Mesodermal cell (in vitro differentiated cells): ENCODE measurements around the gene CACNG5.
"Not testable (repeated sequence)": the region's sequence is repeated elsewhere in the genome, so short reads cannot be mapped to it uniquely, and the experiment has no call there.

Experiments
- H3K27ac ChIP-seq: 2 replicates; pipeline ENCODE4 v1.7.0; 2013; ENCODE audit warnings: mild to moderate bottlenecking, low read depth, low read length, moderate library complexity; ENCODE audit not compliant: severe bottlenecking
- H3K36me3 ChIP-seq: 2 replicates; pipeline ENCODE4 v1.7.1; 2013; ENCODE audit warnings: mild to moderate bottlenecking, low read length, moderate library complexity; ENCODE audit not compliant: control insufficient read depth, insufficient read depth
- H3K4me1 ChIP-seq: one replicate; pipeline ENCODE4 v1.7.1; 2013; ENCODE audit warnings: mild to moderate bottlenecking, low read length; ENCODE audit not compliant: insufficient read depth, control insufficient read depth, poor library complexity, severe bottlenecking
- H3K4me3 ChIP-seq: 2 replicates; pipeline ENCODE4 v1.7.0; 2013; ENCODE audit warnings: low read length, control low read depth, mild to moderate bottlenecking; ENCODE audit not compliant: insufficient read depth, poor library complexity, severe bottlenecking; ENCODE audit errors: extremely low read depth
- H3K9me3 ChIP-seq: 2 replicates; pipeline ENCODE4 v1.7.1; 2013; ENCODE audit warnings: mild to moderate bottlenecking, low read length, moderate library complexity; ENCODE audit not compliant: control insufficient read depth
- WGBS, 2 experiments: methylation state at CpG; one replicate each; pipeline ENCODE4 v1.1.5; 2013; ENCODE audit warnings: missing lambda C conversion rate in 2 of 2; ENCODE audit not compliant: insufficient coverage in 2 of 2; 5-methylcytosine and 5-hydroxymethylcytosine counted together

Gene CACNG5

GRCh38 chr17:66884931-66885330 is 50.0 kb downstream of the CACNG5 start:
- no peak overlapping the region for H3K27ac ChIP-seq
- H3K4me3 ChIP-seq, result no peak overlapping the region
- no peaks in the 10 kb centered on the region for H3K9me3 ChIP-seq
- no peaks in the 10 kb centered on the region for H3K36me3 ChIP-seq
- WGBS, 2 experiments, result 96 to 97% methylated on average over 14 to 15 of the region's 16 CpGs
- no peaks in the 10 kb centered on the region for H3K4me1 ChIP-seq

GRCh38 chr17:66885417-66885816 is 50.5 kb downstream of the CACNG5 start:
- Histone ChIP-seq H3K4me1 (no peaks in the 10 kb centered on the region), H3K4me3 (no peak overlapping the region), H3K36me3 (no peaks in the 10 kb centered on the region), H3K9me3 (no peaks in the 10 kb centered on the region), H3K27ac (no peak overlapping the region)
- WGBS, 2 experiments, result 84 to 88% methylated on average over 2 to 4 of the region's 4 CpGs

- no peaks in the 10 kb centered on the region for H3K36me3 ChIP-seq
- no peak overlapping the region for H3K27ac ChIP-seq
- 91 to 94% methylated on average over 5 to 6 of the region's 7 CpGs for WGBS, 2 experiments
- H3K4me1 ChIP-seq, result no peaks in the 10 kb centered on the region
- no peak overlapping the region for H3K4me3 ChIP-seq
- H3K9me3 ChIP-seq, result no peaks in the 10 kb centered on the region
Observed at GRCh38 chr17:66889480-66890230, 54.7 kb downstream of the CACNG5 start.

GRCh38 chr17:66892246-66892645 is 57.3 kb downstream of the CACNG5 start:
- no peak overlapping the region for H3K4me3 ChIP-seq
- H3K27ac ChIP-seq, result no peak overlapping the region
- no peaks in the 10 kb centered on the region for H3K36me3 ChIP-seq
- H3K4me1 ChIP-seq, result no peaks in the 10 kb centered on the region
- 91 to 92% methylated on average over 4 to 5 of the region's 5 CpGs for WGBS, 2 experiments
- no peaks in the 10 kb centered on the region for H3K9me3 ChIP-seq

- H3K4me3 ChIP-seq, result no peak overlapping the region
- no peaks in the 10 kb centered on the region for H3K9me3 ChIP-seq
- no peak overlapping the region for H3K27ac ChIP-seq
- H3K36me3 ChIP-seq, result no peaks in the 10 kb centered on the region
- H3K4me1 ChIP-seq, result no peaks in the 10 kb centered on the region
- 87 to 97% methylated on average over 6 of the region's 6 CpGs for WGBS, 2 experiments
Observed at GRCh38 chr17:66893382-66893781, 58.5 kb downstream of the CACNG5 start.

GRCh38 chr17:66893863-66894262 is 58.9 kb downstream of the CACNG5 start:
- no peaks in the 10 kb centered on the region for H3K4me1 ChIP-seq
- no peaks in the 10 kb centered on the region for H3K36me3 ChIP-seq
- H3K4me3 ChIP-seq, result no peak overlapping the region
- H3K27ac ChIP-seq, result no peak overlapping the region
- H3K9me3 ChIP-seq, result no peaks in the 10 kb centered on the region
- 76 to 91% methylated on average over 5 of the region's 5 CpGs for WGBS, 2 experiments

- WGBS, 2 experiments, result 69 to 74% methylated on average over 5 to 6 of the region's 9 CpGs
Observed at GRCh38 chr17:66897141-66897540, 62.2 kb downstream of the CACNG5 start.

GRCh38 chr17:66898536-66898935 is 63.6 kb downstream of the CACNG5 start:
- no peaks in the 10 kb centered on the region for H3K9me3 ChIP-seq
- no peak overlapping the region for H3K27ac ChIP-seq
- H3K4me1 ChIP-seq, result no peaks in the 10 kb centered on the region
- H3K4me3 ChIP-seq, result no peak overlapping the region
- H3K36me3 ChIP-seq, result no peaks in the 10 kb centered on the region
- WGBS, 2 experiments, result 85 to 89% methylated on average over 8 to 9 of the region's 10 CpGs

More at GRCh38 chr17:66897141-66897540, 62.2 kb downstream of the CACNG5 start:
- Histone ChIP-seq H3K27ac (no peak overlapping the region), H3K9me3 (no peaks in the 10 kb centered on the region), H3K4me3 (no peak overlapping the region), H3K4me1 (no peaks in the 10 kb centered on the region), H3K36me3 (no peaks in the 10 kb centered on the region)

- H3K4me3 ChIP-seq, result no peak overlapping the region
- WGBS, 2 experiments, result 89 to 93% methylated on average over 4 to 7 of the region's 9 CpGs
Observed at GRCh38 chr17:66900126-66901010, 65.5 kb downstream of the CACNG5 start.

GRCh38 chr17:66903296-66903695 is 68.4 kb downstream of the CACNG5 start:
- H3K36me3 ChIP-seq, H3K4me3 ChIP-seq, H3K9me3 ChIP-seq, H3K4me1 ChIP-seq, H3K27ac ChIP-seq: not testable (repeated sequence)
- WGBS, 2 experiments, result 88 to 100% methylated on average over 1 of the region's 6 CpGs

More at GRCh38 chr17:66900126-66901010, 65.5 kb downstream of the CACNG5 start:
- no peak overlapping the region for H3K27ac ChIP-seq
- H3K36me3 ChIP-seq, result no peaks in the 10 kb centered on the region
- no peaks in the 10 kb centered on the region for H3K4me1 ChIP-seq
- H3K9me3 ChIP-seq, result no peaks in the 10 kb centered on the region
